ENCODE data around the gene AMBRA1. TPM values are rescaled to one million over a fixed set of nuclear protein-coding genes. Genes with fewer than 3 reads are reported as not detected.

Gene AMBRA1
- total RNA-seq, 3 donors from 2014 or later = 32.5 to 38.9 (median 34.1) TPM

DNA sequence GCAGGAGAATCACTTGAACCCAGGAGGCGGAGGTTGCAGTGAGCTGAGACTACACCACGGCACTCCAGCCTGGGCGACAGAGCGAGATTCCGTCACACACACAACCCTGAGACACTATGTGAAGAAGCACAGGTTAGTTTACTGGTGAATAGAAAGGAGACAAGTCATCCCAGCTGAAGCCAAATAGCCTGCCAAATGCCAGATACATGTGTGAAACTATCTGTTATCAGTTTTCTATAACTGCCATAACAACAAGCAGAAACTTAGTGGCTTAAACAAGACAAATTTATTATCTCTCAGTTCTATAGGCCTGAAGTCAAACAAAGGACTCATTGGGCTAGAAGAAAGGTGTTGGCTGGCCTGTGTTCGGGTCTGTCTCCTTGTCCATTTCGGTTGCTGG, 114.2 kb downstream of the AMBRA1 start:
- no peak overlapping the region for H3K27ac ChIP-seq
- H3K4me3 ChIP-seq = no peak overlapping the region
- intact Hi-C loops (cut with DNase I; ENCODE audit: low total_unique reads) = no loop called here
- no peak for TF ChIP-seq POLR2AphosphoS5 (IDR thresholded peaks at IDR 0.05)
- TF ChIP-seq POLR2A (IDR thresholded peaks at IDR 0.05) = no peak
- TF ChIP-seq, protein P1, sequence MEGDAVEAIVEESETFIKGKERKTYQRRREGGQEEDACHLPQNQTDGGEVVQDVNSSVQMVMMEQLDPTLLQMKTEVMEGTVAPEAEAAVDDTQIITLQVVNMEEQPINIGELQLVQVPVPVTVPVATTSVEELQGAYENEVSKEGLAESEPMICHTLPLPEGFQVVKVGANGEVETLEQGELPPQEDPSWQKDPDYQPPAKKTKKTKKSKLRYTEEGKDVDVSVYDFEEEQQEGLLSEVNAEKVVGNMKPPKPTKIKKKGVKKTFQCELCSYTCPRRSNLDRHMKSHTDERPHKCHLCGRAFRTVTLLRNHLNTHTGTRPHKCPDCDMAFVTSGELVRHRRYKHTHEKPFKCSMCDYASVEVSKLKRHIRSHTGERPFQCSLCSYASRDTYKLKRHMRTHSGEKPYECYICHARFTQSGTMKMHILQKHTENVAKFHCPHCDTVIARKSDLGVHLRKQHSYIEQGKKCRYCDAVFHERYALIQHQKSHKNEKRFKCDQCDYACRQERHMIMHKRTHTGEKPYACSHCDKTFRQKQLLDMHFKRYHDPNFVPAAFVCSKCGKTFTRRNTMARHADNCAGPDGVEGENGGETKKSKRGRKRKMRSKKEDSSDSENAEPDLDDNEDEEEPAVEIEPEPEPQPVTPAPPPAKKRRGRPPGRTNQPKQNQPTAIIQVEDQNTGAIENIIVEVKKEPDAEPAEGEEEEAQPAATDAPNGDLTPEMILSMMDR (IDR thresholded peaks at IDR 0.05) = no peak
- DNase-seq (ENCODE audit: low spot score in 2 of 2) = no peak
- H3K27me3 ChIP-seq = no peaks in the 10 kb centered on the region
- H3K36me3 ChIP-seq = no peaks in the 10 kb centered on the region
- no peaks in the 10 kb centered on the region for H3K4me1 ChIP-seq
- no peaks in the 10 kb centered on the region for H3K9me3 ChIP-seq

DNA sequence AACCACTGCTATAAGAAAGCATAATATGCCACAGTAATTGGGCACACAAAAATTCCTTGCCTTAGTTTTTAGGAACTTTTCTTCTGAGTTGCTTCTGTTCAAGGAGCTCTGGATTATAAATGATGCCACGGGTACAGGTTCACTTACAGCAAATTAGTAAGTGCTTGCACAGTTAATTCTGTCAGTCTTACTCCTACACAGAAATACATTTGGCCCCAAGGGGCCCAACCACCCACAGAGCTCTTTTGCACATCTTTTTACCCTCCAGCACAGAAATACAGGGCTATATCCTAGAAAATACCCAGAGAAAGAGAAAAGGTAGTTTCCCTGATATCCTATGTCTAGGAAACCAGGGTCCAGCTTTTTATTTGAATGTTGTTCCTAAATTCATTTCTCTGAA, 115.6 kb downstream of the AMBRA1 start:
- Histone ChIP-seq H3K9me3 (no peaks in the 10 kb centered on the region), H3K36me3 (no peaks in the 10 kb centered on the region), H3K27ac (no peak overlapping the region), H3K27me3 (no peaks in the 10 kb centered on the region), H3K4me1 (no peaks in the 10 kb centered on the region), H3K4me3 (no peak overlapping the region)
- no peak for TF ChIP-seq POLR2A (IDR thresholded peaks at IDR 0.05)
- intact Hi-C loops (cut with DNase I; ENCODE audit: low total_unique reads) = no loop called here
- DNase-seq (ENCODE audit: low spot score in 2 of 2) = no peak

DNA sequence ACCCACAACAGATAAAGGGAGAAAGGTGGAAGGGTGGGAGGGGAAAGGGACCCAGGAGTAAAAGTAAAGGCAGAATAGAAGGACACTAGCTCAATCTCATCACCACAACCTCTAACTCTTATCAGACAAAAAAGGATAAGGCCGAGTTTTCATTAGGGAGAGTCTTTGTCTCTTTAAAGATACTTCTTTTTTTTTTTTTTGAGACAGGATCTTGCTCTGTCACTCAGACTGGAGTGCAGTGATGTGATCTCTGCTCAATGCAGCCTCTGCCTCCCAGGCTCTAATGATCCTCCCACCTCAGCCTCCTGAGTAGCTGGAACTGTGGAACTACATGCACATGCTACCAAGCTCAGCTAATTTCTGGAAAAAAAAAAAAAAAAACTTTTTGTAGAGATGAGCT, 116.7 kb downstream of the AMBRA1 start:
- Histone ChIP-seq H3K27me3 (no peaks in the 10 kb centered on the region), H3K4me3 (no peak overlapping the region), H3K36me3 (no peaks in the 10 kb centered on the region), H3K4me1 (no peaks in the 10 kb centered on the region), H3K9me3 (no peaks in the 10 kb centered on the region), H3K27ac (no peak overlapping the region)
- TF ChIP-seq POLR2AphosphoS5 (IDR thresholded peaks at IDR 0.05) = no peak
- TF ChIP-seq, protein P1 (IDR thresholded peaks at IDR 0.05) = no peak
- no peak for TF ChIP-seq POLR2A (IDR thresholded peaks at IDR 0.05)
- intact Hi-C loops (cut with DNase I; ENCODE audit: low total_unique reads) = no loop called here
- DNase-seq (ENCODE audit: low spot score in 2 of 2) = no peak

DNA sequence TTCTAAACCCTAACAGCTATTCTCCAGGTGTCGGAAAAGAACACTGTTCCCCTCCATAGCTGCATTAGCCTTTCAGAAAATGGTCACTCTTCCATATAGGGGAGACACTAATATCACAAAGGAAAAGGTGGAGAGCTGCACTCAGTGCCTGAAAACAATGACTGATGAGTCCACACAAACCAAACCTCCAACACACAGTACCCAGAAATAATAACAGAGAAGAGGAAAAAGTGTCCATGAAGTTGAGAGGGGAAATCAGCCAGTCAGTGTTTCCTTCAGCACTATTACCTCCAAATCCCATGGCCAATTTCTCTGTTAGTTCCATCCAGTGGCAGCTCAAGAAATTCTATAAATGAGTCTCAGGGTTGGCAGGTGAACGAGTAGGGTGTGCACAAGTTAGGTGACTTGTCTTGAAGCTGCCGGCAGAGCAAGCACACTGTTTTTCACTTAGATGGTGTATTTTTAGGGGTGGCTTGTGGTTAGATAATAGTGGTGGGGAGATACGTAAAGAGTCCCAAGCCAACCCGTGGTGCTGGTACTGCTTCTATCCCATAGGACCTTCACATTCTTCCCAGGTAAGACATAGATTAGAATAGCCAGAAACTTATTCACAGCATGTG, 117.8 kb downstream of the AMBRA1 start:
- Histone ChIP-seq H3K36me3 (no peaks in the 10 kb centered on the region), H3K27ac (no peak overlapping the region), H3K4me3 (no peak overlapping the region), H3K27me3 (no peaks in the 10 kb centered on the region), H3K4me1 (no peaks in the 10 kb centered on the region), H3K9me3 (no peaks in the 10 kb centered on the region)
- TF ChIP-seq, protein P1 (IDR thresholded peaks at IDR 0.05) = no peak
- TF ChIP-seq POLR2AphosphoS5 (IDR thresholded peaks at IDR 0.05) = no peak
- DNase-seq (ENCODE audit: low spot score in 2 of 2) = no peak
- intact Hi-C loops (cut with DNase I; ENCODE audit: low total_unique reads) = no loop called here

DNA sequence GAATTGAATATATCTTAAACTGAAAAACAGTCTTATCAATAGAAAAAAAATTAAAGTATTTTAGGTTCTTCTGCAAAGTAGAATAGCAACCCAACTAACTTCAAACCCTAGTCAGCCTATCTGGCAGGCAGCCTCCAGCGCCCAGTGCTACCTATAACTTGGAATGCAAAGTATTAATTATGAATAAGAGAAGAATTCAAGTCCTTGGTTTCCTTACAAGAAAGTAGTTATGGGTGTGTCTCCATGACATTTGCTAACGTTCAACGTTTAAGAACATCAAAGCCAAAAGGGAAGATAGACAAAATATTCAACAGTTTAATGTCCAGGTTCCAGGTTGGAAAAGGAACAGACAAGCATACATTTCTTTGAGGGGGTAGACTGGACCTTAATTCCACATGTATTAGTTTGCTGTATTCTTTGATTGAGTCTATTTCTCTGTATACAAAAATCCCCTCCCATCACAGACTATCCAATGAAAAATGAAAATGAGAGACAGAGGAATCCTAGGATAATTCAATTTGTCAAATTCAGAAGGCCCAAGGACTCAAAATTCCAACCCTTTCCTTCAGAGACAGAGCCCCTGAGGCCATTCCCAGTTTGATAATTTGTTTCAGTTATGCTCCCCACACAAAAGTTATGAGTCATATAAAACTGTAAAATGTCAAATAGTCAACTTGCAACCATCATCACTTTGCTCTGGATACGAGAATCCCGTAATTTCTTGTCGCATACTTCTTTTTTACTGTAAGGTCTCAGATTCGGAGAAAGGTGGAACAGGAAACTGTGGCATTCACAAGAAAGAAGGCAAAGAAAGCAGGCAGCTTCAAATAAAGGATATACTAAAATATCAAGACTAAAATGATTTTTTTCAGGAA, 118.5 kb downstream of the AMBRA1 start:
- no peaks in the 10 kb centered on the region for H3K36me3 ChIP-seq
- H3K27ac ChIP-seq = no peak overlapping the region
- no peak for DNase-seq (ENCODE audit: low spot score in 2 of 2)
- H3K4me3 ChIP-seq = no peak overlapping the region
- H3K4me1 ChIP-seq = no peaks in the 10 kb centered on the region
- no peak for TF ChIP-seq POLR2A (IDR thresholded peaks at IDR 0.05)
- intact Hi-C loops (cut with DNase I; ENCODE audit: low total_unique reads) = no loop called here
- H3K27me3 ChIP-seq = no peaks in the 10 kb centered on the region
- no peaks in the 10 kb centered on the region for H3K9me3 ChIP-seq

DNA sequence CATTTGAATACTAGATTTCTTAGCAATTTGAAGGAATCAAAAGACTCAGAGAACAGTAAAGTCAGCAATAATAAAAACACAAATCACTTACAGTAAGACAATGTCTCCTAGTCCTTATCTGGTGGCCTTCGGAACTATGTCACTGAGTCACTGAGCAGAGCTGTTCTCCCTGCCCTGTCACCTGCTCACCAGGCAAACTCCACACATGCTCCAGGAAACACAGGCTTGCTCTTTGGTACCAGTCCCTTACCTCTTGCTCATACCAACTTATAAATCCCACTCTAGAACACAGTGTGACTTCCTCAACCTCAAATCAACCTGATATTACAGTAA, 121.2 kb downstream of the AMBRA1 start:
- H3K36me3 ChIP-seq = no peaks in the 10 kb centered on the region
- H3K4me1 ChIP-seq = no peaks in the 10 kb centered on the region
- no peaks in the 10 kb centered on the region for H3K9me3 ChIP-seq
- H3K27me3 ChIP-seq = no peaks in the 10 kb centered on the region
- no peak overlapping the region for H3K4me3 ChIP-seq
- no peak overlapping the region for H3K27ac ChIP-seq
- intact Hi-C loops (cut with DNase I; ENCODE audit: low total_unique reads) = no loop called here
- DNase-seq (ENCODE audit: low spot score in 2 of 2) = no peak
- TF ChIP-seq, protein P1 (IDR thresholded peaks at IDR 0.05) = no peak
- TF ChIP-seq POLR2AphosphoS5 (IDR thresholded peaks at IDR 0.05) (no peak), POLR2A (IDR thresholded peaks at IDR 0.05) (no peak)

Measured in breast epithelium (tissue), 4 donors.